ENCODE results near the gene PTGIS.
"Not testable (repeated sequence)": the region's sequence is repeated elsewhere in the genome, so short reads cannot be mapped to it uniquely, and the experiment has no call there.

Gene PTGIS

GRCh38 chr20:49578436-49578835 is 10.5 kb upstream of the PTGIS start:
- DNase-seq, result no peak

GRCh38 chr20:49575551-49576060 is 7.7 kb upstream of the PTGIS start:
- no peak for DNase-seq

GRCh38 chr20:49573900-49574416 is 6.0 kb upstream of the PTGIS start:
- DNase-seq, result no peak

- no peak for DNase-seq
Measured at GRCh38 chr20:49572857-49573256, 4.9 kb upstream of the PTGIS start.

- no peak for DNase-seq
Measured at GRCh38 chr20:49571553-49571835, 3.6 kb upstream of the PTGIS start.

- DNase-seq, result no peak
Measured at GRCh38 chr20:49570828-49571552, 3.1 kb upstream of the PTGIS start.

GRCh38 chr20:49570161-49570827 is 2.4 kb upstream of the PTGIS start:
- no peak for DNase-seq

- DNase-seq, result no peak
Measured at GRCh38 chr20:49569411-49570115, 1.6 kb upstream of the PTGIS start.

- DNase-seq, result no peak
Measured at GRCh38 chr20:49568278-49569151, 578 bp upstream of the PTGIS start.

- no peak for DNase-seq
Measured at GRCh38 chr20:49566401-49567364, 1.3 kb downstream of the PTGIS start.

GRCh38 chr20:49564991-49565390 is 2.9 kb downstream of the PTGIS start:
- DNase-seq, result not testable (repeated sequence)

GRCh38 chr20:49563015-49563980 is 4.6 kb downstream of the PTGIS start:
- DNase-seq, result no peak

GRCh38 chr20:49562311-49563014 is 5.5 kb downstream of the PTGIS start:
- DNase-seq, result no peak

GRCh38 chr20:49561806-49562205 is 6.1 kb downstream of the PTGIS start:
- no peak for DNase-seq

- DNase-seq, result no peak
Measured at GRCh38 chr20:49561256-49561655, 6.7 kb downstream of the PTGIS start.

GRCh38 chr20:49560646-49561045 is 7.3 kb downstream of the PTGIS start:
- DNase-seq, result no peak

GRCh38 chr20:49560186-49560585 is 7.8 kb downstream of the PTGIS start:
- DNase-seq, result no peak

GRCh38 chr20:49559411-49560081 is 8.4 kb downstream of the PTGIS start:
- no peak for DNase-seq

- no peak for DNase-seq
Measured at GRCh38 chr20:49558826-49559225, 9.1 kb downstream of the PTGIS start.
